Loucy (cell line): ENCODE results near the gene GAS7.
"Not testable (repeated sequence)": the region's sequence is repeated elsewhere in the genome, so short reads cannot be mapped to it uniquely, and the experiment has no call there.

Experiments
- H2AFZ ChIP-seq: fragments of 200-600 bp; sonication (generic); 2 replicates; pipeline ENCODE4 v1.6.0; 2016; ENCODE audit warnings: antibody characterized with exemption, mild to moderate bottlenecking, low read length, moderate library complexity
- H3F3A ChIP-seq: fragments of 200-600 bp; 2 replicates; pipeline ENCODE4 v1.6.0; 2016; ENCODE audit warnings: antibody characterized with exemption, low read depth, mild to moderate bottlenecking
- H3K27me3 ChIP-seq: fragments of 200-600 bp; sonication (generic); 2 replicates; pipeline ENCODE4 v1.6.1; 2014; ENCODE audit warnings: low read length, mild to moderate bottlenecking; ENCODE audit not compliant: insufficient read depth, poor library complexity, severe bottlenecking
- H3K36me3 ChIP-seq: fragments of 200-600 bp; sonication (generic); 2 replicates; pipeline ENCODE4 v1.6.1; 2016; ENCODE audit warnings: low read length; ENCODE audit not compliant: insufficient read depth
- H3K4me1 ChIP-seq: fragments of 200-600 bp; sonication (generic); 2 replicates; pipeline ENCODE4 v1.5.1; 2014; ENCODE audit warnings: low read length, mild to moderate bottlenecking; ENCODE audit not compliant: insufficient read depth, poor library complexity, severe bottlenecking
- H3K4me2 ChIP-seq: fragments of 200-600 bp; sonication (generic); 2 replicates; pipeline ENCODE4 v1.6.0; 2014; ENCODE audit warnings: antibody characterized with exemption, low read length, low read depth, mild to moderate bottlenecking; ENCODE audit not compliant: poor library complexity, severe bottlenecking
- H3K4me3 ChIP-seq: fragments of 200-600 bp; sonication (generic); 2 replicates; pipeline ENCODE4 v1.5.1; 2014; ENCODE audit warnings: low read length, mild to moderate bottlenecking, mixed read lengths; ENCODE audit not compliant: poor library complexity, severe bottlenecking
- H3K79me2 ChIP-seq: fragments of 200-600 bp; sonication (generic); 2 replicates; pipeline ENCODE4 v1.6.1; 2014; ENCODE audit warnings: low read length; ENCODE audit not compliant: insufficient read depth
- H3K9ac ChIP-seq: fragments of 200-600 bp; sonication (generic); 2 replicates; pipeline ENCODE4 v1.6.0; 2014; ENCODE audit warnings: mild to moderate bottlenecking, low read depth, low read length, moderate library complexity; ENCODE audit not compliant: poor library complexity, severe bottlenecking
- H3K9me2 ChIP-seq: fragments of 200-600 bp; sonication (generic); replicated peaks from 2 replicates; pipeline ENCODE4 v1.6.1; 2016; ENCODE audit warnings: low read depth, low read length, mixed read lengths
- H3K9me3 ChIP-seq: fragments of 200-600 bp; sonication (generic); 2 replicates; pipeline ENCODE4 v1.6.1; 2014; ENCODE audit warnings: mild to moderate bottlenecking, antibody characterized with exemption, low read length, low read depth; ENCODE audit not compliant: insufficient read depth
- H4K20me1 ChIP-seq: fragments of 200-600 bp; sonication (generic); 2 replicates; pipeline ENCODE4 v1.6.0; 2014; ENCODE audit warnings: antibody characterized with exemption, low read length, mild to moderate bottlenecking; ENCODE audit not compliant: insufficient read depth, poor library complexity, severe bottlenecking
- EZH2phosphoT487 ChIP-seq: fragments of 200-600 bp; IDR thresholded peaks from 2 replicates; pipeline ENCODE4 v1.6.1; 2018; ENCODE audit warnings: antibody characterized with exemption, mild to moderate bottlenecking, moderate library complexity, borderline replicate concordance
- TF ChIP-seq, protein P1 (sequence below): fragments of 200-600 bp; sonication (generic); conservative IDR thresholded peaks from 2 replicates; pipeline ENCODE4 v1.5.1; 2014; ENCODE audit warnings: mild to moderate bottlenecking, antibody characterized with exemption, low read length

The GAS7 gene

DNA sequence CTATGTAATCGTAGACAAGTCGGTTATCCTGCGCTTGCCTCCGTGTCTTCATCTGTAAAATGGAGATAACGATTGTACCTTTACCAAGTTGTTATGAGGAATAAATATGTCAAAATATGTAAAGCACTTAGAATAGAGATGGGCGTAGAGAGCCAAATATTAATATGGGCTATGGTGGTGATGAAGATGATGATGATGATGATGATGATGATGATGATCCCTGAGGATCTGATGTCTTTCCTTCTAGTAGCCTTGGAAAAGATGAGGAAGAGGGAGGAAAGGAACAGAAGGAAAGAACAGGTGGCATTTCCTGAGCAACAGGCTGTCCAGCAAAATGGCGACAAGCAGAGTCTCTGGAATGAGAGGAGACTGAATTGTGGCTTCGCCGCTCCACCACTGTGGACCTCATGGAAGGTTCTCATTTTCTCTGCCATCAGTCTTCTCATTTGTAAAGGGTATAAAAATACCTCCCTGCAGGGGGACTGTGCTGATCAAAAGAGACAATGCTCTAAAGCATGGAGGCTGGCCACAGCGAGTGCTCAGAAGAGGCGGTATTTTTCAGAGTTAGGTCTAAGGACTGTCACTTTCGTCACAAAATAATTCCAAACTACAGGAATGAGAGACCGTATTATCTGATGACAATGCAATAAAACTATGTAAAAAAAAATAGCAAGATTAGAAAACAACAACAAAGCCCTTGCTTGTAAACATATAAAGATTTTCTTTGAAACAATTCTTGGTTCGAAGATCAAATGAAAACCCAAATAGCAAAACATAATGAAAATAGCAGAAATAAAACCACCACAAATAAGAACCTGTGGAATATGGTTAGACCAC is 276.2 kb downstream of the GAS7 start:
- TF ChIP-seq, protein P1, sequence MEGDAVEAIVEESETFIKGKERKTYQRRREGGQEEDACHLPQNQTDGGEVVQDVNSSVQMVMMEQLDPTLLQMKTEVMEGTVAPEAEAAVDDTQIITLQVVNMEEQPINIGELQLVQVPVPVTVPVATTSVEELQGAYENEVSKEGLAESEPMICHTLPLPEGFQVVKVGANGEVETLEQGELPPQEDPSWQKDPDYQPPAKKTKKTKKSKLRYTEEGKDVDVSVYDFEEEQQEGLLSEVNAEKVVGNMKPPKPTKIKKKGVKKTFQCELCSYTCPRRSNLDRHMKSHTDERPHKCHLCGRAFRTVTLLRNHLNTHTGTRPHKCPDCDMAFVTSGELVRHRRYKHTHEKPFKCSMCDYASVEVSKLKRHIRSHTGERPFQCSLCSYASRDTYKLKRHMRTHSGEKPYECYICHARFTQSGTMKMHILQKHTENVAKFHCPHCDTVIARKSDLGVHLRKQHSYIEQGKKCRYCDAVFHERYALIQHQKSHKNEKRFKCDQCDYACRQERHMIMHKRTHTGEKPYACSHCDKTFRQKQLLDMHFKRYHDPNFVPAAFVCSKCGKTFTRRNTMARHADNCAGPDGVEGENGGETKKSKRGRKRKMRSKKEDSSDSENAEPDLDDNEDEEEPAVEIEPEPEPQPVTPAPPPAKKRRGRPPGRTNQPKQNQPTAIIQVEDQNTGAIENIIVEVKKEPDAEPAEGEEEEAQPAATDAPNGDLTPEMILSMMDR = no peak
- no peak for TF ChIP-seq EZH2phosphoT487
- no peak overlapping the region for H3K9ac ChIP-seq
- H3K4me1 ChIP-seq = no peaks in the 10 kb centered on the region
- H3F3A ChIP-seq = no peaks in the 10 kb centered on the region
- H2AFZ ChIP-seq = no peak overlapping the region
- H3K4me2 ChIP-seq = no peak overlapping the region
- peaks cover 51% of the 10 kb centered on the region; the same call in 1 of the 2 replicates for H3K36me3 ChIP-seq
- H3K9me2 ChIP-seq = no peaks in the 10 kb centered on the region
- H3K27me3 ChIP-seq = no peaks in the 10 kb centered on the region
- no peak overlapping the region for H3K4me3 ChIP-seq
- H3K79me2 ChIP-seq = no peaks in the 10 kb centered on the region
- H3K9me3 ChIP-seq = no peaks in the 10 kb centered on the region
- H4K20me1 ChIP-seq = no peaks in the 10 kb centered on the region

DNA sequence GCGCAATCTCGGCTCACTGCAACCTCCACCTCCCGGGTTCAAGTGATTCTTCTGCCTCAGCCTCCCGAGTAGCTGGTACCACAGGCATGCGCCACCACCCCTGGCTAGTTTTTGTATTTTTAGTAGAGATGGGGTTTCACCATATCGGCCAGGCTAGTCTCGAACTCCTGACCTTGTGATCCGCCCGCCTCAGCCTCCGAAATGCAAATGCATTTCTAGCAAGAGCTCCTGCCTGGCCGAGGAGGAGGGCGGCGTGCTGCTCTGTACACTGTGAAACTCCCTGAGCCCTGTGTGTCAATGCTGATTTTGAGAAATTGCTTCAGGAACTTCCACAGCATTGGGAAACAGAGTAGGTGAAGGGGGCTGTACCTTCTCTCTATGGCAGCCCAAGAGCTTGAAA is 277.2 kb downstream of the GAS7 start:
- not testable (repeated sequence) for H4K20me1 ChIP-seq, H3K79me2 ChIP-seq, H3K4me3 ChIP-seq, H3F3A ChIP-seq, H3K4me2 ChIP-seq, H3K27me3 ChIP-seq, H3K9ac ChIP-seq, H3K9me3 ChIP-seq, H2AFZ ChIP-seq, H3K9me2 ChIP-seq, H3K4me1 ChIP-seq
- H3K36me3 ChIP-seq = peaks cover 55% of the 10 kb centered on the region; the same call in 1 of the 2 replicates

DNA sequence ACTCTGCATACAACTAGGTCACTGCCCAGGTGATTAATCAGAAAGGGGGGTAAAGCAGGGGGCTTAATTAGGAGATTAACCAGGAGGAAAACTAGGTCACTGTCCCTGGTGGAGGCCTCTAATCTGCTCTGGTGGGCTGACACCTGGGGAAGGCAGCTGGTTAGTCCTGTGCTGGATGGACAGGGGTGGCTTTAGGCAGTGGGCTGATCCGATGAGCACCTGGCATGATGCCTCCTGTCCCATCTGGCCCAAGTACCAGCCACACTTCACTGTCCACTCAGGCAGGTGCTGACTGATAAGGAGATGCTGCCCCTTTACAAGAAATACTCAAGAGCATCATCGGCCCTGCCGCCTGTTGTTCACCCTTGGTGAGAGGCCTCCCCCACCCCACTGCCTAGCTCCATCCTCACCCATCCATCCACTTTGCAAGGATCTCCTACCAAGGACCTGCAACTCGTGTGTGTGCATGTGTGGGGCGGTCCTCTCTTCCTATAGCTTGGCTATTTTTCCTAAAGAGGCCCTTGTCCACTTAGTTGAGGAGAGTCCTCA is 279.5 kb downstream of the GAS7 start:
- TF ChIP-seq, protein P1 = no peak
- TF ChIP-seq EZH2phosphoT487 = no peak
- no peaks in the 10 kb centered on the region for H3K9me3 ChIP-seq

More for the DNA sequence above, 279.5 kb downstream of the GAS7 start:
- Histone ChIP-seq H3K4me2 (no peak overlapping the region), H3K4me1 (no peaks in the 10 kb centered on the region), H3K79me2 (no peaks in the 10 kb centered on the region), H3K9ac (no peak overlapping the region), H3K36me3 (peaks cover 58% of the 10 kb centered on the region; the same call in 1 of the 2 replicates), H3K27me3 (no peaks in the 10 kb centered on the region), H4K20me1 (no peaks in the 10 kb centered on the region), H2AFZ (no peak overlapping the region), H3F3A (no peaks in the 10 kb centered on the region), H3K4me3 (no peak overlapping the region), H3K9me2 (no peaks in the 10 kb centered on the region)
